Measurements from ENCODE around the gene DMD. TPM values are rescaled to one million over a fixed set of nuclear protein-coding genes. Genes with fewer than 3 reads are reported as not detected.
A peak's percentile ranks its signal among the peaks of the same experiment; 100 is the strongest.
"Not testable (repeated sequence)": the region's sequence is repeated elsewhere in the genome, so short reads cannot be mapped to it uniquely, and the experiment has no call there.

DMD gene
- total RNA-seq, 2 donors from 2014 or later, result 10.0 to 28.8 TPM

- DNase-seq, result no peak
- intact Hi-C loops (cut with DNase I, micrococcal nuclease), result loop anchor here in 1 of 2 donors (10.0 kb wide), 1 partner anchor 369 kb away; no protein-coding TSS in a partner anchor
- peak; percentile 50 for ATAC-seq
Measured at GRCh38 chrX:31653422-31653821, 1557.9 kb downstream of the DMD start.

GRCh38 chrX:31652650-31653049, 1558.7 kb downstream of the DMD start:
- DNase-seq (no peak), ATAC-seq (peak; percentile 74)
- intact Hi-C loops (cut with DNase I, micrococcal nuclease), result loop anchor here in 1 of 2 donors (10.0 kb wide), 1 partner anchor 368 kb away; no protein-coding TSS in a partner anchor

- ATAC-seq, result no peak
- intact Hi-C loops (cut with DNase I, micrococcal nuclease), result no loop called here
Measured at GRCh38 chrX:31649201-31649600, 1562.1 kb downstream of the DMD start.

GRCh38 chrX:31633349-31633748, 1578.0 kb downstream of the DMD start:
- intact Hi-C loops (cut with DNase I, micrococcal nuclease), result no loop called here
- no peak for DNase-seq
- ATAC-seq, result peak; percentile 96

More at GRCh38 chrX:31649201-31649600, 1562.1 kb downstream of the DMD start:
- DNase-seq, result no peak

- intact Hi-C loops (cut with DNase I, micrococcal nuclease), result no loop called here
- ATAC-seq (no peak), DNase-seq (no peak)
Measured at GRCh38 chrX:31629195-31629594, 1582.2 kb downstream of the DMD start.

DNA sequence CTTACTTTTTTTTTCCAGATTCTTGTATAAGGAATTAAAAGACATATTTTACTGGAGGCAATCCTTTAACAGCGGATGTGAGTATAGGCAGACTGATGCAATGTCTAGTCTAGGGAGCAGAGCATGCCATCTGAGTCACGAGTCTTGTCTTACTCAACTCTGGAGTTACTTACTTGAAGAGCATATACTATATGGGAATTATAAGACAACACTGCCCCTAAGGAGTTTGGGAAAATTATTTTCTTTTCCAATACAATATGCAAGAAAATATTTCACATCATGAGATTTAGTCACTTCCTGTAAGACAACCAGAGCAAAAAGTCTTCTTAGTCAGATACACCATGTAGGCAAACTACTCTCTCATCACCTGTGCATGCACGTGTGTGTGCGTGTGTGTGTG, 1602.2 kb downstream of the DMD start:
- DNase-seq (no peak), ATAC-seq (no peak)
- intact Hi-C loops (cut with DNase I, micrococcal nuclease), result no loop called here

DNA sequence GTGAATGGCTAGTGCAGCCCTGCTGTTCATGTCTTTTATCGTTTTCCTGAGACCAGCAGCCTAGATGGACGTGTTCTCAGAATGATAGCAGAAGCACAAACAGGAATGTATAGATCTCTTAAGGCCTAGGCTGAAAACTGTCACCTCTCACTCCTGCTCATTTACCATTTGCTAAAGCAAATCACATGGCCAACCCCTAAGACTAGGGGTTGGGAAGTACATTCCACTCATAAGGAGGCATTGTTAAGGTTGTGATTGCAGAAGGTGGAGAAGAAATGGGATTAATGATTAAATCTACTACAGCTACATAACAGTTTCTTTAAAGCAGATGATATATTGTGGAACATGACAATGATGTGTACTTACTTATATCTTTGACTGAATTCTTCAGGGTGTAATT, 1602.7 kb downstream of the DMD start:
- peak; percentile 76 for ATAC-seq
- intact Hi-C loops (cut with DNase I, micrococcal nuclease), result no loop called here
- no peak for DNase-seq

DNA sequence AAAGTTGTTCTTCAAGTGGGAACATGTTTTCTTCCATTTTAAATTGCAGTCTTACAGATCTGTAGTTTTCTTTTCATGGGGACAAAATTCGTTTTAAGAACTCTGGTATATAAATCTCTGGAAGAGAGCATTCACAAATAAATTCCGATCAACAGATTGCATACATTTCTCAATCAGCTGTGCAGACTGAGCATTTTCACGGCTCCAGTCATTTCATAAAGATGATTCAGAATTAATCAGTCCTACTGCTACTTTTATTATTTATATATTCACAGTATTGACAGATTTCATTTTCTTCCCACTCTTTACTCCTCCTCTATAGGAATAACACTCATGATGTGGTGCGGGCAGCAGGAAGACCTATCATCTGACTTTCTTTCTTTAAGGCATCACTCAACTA, 1604.6 kb downstream of the DMD start:
- DNase-seq (no peak), ATAC-seq (no peak)
- intact Hi-C loops (cut with DNase I, micrococcal nuclease), result no loop called here

- intact Hi-C loops (cut with DNase I, micrococcal nuclease), result no loop called here
- no peak for DNase-seq
- no peak for ATAC-seq
Measured at GRCh38 chrX:31604629-31605221, 1606.6 kb downstream of the DMD start.

- ATAC-seq (peak; percentile 85), DNase-seq (no peak)
- intact Hi-C loops (cut with DNase I, micrococcal nuclease), result no loop called here
Measured at GRCh38 chrX:31603411-31604120, 1607.8 kb downstream of the DMD start.

- DNase-seq (no peak), ATAC-seq (no peak)
- intact Hi-C loops (cut with DNase I, micrococcal nuclease), result no loop called here
Measured at GRCh38 chrX:31600823-31601222, 1610.5 kb downstream of the DMD start.

DNA sequence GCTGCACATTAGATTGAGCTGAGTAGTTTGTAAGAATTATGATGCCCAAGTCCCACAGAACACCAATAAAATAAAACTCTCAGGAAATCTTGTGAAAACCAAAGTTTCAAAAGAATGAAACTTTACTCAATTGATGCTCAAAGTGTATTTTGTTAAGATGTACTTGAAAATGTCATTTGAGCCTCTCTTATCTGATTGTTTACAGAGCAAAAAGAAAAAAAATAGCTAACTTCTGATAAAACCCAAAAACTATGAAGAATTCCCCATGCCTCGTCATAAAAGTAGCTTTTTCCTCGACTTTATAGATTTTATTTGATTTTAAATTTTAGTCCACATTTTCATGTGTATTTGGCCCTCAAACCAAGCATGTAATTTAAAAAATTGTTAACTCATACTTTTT, 1618.0 kb downstream of the DMD start:
- intact Hi-C loops (cut with DNase I, micrococcal nuclease), result no loop called here
- ATAC-seq (no peak), DNase-seq (no peak)

GRCh38 chrX:31591355-31591754, 1620.0 kb downstream of the DMD start:
- DNase-seq, result no peak
- intact Hi-C loops (cut with DNase I, micrococcal nuclease), result no loop called here
- no peak for ATAC-seq

DNA sequence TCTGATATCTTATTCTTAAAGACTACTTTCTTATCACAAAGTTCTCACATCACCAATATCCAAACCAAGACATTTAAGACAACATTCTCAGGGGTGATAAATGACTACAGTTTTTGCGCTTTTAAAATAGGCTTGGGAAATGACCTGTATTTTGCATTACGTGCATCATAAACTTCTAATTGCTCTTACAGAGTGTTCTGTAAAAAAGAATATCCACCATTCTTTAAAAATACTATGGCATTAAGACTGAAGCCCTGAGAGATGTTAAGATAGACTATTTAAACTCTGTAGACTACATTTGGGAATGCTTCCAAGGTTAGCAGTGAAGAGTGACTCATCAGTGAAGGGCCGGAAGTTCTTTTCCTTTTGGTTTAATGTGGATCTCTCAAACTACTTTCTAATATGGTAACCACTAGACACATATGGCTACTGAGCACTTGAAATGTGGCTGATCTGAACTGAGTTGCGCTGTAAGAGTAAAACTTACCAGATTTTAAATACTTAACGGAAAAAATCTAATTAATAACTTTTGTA, 1620.7 kb downstream of the DMD start:
- DNase-seq, result no peak

GRCh38 chrX:31589503-31589902, 1621.8 kb downstream of the DMD start:
- ATAC-seq, result no peak
- no peak for DNase-seq
- intact Hi-C loops (cut with DNase I, micrococcal nuclease), result no loop called here

More for the DNA sequence above, 1620.7 kb downstream of the DMD start:
- no peak for ATAC-seq
- intact Hi-C loops (cut with DNase I, micrococcal nuclease), result no loop called here

- DNase-seq (no peak), ATAC-seq (no peak)
- intact Hi-C loops (cut with DNase I, micrococcal nuclease), result no loop called here
Measured at GRCh38 chrX:31588355-31588754, 1623.0 kb downstream of the DMD start.

DNA sequence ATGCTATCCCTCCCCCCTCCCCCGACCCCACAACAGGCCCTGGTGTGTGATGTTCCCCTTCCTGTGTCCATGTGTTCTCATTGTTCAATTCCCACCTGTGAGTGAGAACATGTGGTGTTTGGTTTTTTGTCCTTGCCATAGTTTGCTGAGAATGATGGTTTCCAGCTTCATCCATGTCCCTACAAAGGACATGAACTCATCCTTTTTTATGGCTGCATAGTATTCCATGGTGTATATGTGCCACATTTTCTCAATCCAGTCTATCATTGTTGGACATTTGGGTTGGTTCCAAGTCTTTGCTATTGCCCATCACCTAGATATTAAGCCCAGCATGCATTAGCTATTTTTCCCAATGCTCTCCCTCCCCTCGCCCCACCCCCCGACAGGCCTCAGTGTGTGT, 1627.5 kb downstream of the DMD start:
- DNase-seq; ATAC-seq; intact Hi-C loops (cut with DNase I, micrococcal nuclease): not testable (repeated sequence)

DNA sequence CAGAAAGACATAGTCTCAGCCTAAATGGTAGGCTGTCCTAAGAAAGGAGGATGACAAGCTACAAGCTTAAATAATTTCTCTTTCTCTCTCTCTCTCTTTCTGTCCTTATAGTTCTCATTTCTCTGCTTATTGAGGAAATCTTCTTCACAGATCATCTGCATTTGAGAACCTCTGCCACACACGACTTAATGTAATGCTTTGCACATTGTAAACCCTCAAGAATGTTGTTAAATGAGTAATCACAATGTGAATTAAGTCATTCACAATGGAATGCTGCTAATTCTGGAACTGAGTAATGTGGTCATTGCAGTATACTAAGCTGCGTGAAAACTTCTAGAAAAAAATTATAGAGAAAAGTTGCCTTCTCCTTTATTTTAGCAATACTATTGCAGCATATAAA, 1630.6 kb downstream of the DMD start:
- ATAC-seq (no peak), DNase-seq (no peak)
- intact Hi-C loops (cut with DNase I, micrococcal nuclease), result no loop called here

GRCh38 chrX:31580227-31580626, 1631.1 kb downstream of the DMD start:
- intact Hi-C loops (cut with DNase I, micrococcal nuclease), result no loop called here
- no peak for DNase-seq
- no peak for ATAC-seq

- no peak for ATAC-seq
- intact Hi-C loops (cut with DNase I, micrococcal nuclease), result no loop called here
- DNase-seq, result no peak
Measured at GRCh38 chrX:31572360-31572759, 1639.0 kb downstream of the DMD start.
